GM21723 (cell line): ENCODE data around the gene APLP2.

Source experiments
- ATAC-seq: cut with Tn5 transposase; IDR thresholded peaks from one replicate; pipeline ENCODE4 v1.9.1; 2021; ENCODE audit warnings: mild to moderate bottlenecking, moderate library complexity; ENCODE audit not compliant: unreplicated experiment

Gene APLP2

DNA sequence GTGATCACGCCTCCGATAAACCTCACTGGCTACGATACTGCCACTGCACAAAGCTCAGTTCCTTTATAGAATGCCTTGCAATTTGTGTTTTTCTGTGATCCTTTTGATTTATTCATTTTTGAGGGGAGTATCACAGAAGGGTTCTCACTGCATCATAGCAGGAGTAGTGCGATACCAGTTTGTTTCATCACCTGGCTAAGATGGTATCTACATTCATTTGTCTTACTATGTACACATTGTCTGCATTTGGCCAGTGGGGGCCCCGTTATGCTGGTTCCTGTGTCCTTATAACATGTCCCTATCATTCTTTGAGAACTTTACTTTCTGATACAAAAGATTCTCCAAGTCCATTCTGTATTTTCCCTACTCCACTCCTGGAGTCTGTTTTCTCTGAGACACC, 44.6 kb downstream of the APLP2 start:
- ATAC-seq: no peak

- ATAC-seq: no peak
These were observed 45.0 kb downstream of the APLP2 start for GRCh38 chr11:130114726-130115125.

DNA sequence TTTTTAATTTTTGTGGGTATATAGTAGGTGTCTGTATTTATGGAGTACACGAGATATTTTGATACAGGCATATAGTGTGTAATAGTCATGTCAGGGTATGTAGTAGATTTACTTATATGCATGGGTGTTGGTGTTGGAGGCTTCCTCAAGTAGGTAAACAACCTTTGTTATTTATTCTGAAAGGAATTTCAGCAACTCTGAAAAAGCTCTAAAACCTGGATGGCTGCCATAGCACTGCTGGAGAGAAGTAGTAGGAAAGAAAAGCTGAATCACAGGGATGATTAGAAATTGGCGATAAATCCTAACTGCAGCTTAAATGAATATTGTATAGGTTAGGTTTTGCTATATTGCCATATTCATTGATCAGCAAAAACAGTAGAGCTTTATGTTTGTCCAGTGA, 45.5 kb downstream of the APLP2 start:
- ATAC-seq: no peak

DNA sequence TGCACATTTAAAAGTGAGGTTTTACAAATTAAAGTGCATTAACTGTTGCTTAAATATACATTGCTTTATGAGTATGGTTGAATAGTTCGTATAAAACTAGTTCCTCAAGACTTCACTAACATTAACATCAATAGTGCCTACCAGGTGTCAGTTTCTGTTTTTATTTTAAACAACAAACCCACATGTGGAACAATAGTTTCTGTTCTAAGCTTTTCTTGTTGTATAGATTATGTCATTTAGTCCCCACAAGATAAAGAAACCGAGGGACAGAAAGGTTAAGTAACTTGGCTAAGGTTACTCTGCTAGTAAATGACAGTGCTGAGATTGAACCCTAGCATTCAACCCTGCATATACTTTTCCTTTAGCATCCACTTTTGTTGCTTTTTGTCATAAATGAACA, 48.5 kb downstream of the APLP2 start:
- peak; percentile 92 for ATAC-seq

- peak; percentile 70 for ATAC-seq
These were observed 49.1 kb downstream of the APLP2 start for GRCh38 chr11:130118636-130119387.

- ATAC-seq: no peak
These were observed 50.4 kb downstream of the APLP2 start for GRCh38 chr11:130120045-130120444.

DNA sequence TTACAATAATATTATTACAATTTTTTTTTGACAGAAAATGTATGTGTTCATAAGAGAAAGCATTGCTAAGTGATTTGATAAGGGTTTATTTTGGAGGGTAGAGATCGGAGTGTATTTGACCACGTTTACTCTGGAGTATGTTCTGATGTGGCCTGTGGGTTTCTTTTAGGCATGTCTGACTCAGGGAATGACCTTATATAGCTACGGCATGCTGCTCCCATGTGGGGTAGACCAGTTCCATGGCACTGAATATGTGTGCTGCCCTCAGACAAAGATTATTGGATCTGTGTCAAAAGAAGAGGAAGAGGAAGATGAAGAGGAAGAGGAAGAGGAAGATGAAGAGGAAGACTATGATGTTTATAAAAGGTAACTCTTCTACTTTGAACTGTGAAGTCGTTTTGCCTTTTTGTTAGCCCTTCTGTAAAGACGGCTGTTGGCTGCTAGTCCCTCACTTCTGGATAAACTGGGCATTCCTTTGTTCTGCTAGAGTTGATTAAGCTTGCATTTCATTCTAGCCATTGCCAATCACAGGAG, 51.8 kb downstream of the APLP2 start:
- ATAC-seq: no peak

GRCh38 chr11:130122141-130122575, 52.5 kb downstream of the APLP2 start:
- no peak for ATAC-seq

- ATAC-seq: no peak
These were observed 53.8 kb downstream of the APLP2 start for GRCh38 chr11:130123414-130124040.

- ATAC-seq: no peak
These were observed 54.4 kb downstream of the APLP2 start for GRCh38 chr11:130124096-130124495.

DNA sequence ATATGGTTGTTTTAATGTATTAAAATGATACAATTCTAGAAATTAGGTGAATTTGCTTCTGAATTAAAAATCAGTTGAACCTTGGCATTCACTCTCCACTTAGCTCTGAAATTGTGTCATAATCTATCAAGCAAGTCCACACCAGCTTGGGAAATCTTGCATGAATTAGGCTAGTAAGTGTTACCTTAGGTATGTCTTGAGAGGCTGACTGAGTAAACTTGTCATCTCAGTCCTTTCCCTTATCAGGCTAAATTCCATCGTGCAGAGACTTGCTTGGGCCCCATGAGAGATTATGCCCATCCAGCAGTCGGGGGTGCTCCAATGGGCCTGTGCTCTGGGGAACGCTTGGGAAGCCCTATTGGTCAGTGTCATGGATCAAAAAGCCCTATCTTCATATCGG, 55.9 kb downstream of the APLP2 start:
- no peak for ATAC-seq

DNA sequence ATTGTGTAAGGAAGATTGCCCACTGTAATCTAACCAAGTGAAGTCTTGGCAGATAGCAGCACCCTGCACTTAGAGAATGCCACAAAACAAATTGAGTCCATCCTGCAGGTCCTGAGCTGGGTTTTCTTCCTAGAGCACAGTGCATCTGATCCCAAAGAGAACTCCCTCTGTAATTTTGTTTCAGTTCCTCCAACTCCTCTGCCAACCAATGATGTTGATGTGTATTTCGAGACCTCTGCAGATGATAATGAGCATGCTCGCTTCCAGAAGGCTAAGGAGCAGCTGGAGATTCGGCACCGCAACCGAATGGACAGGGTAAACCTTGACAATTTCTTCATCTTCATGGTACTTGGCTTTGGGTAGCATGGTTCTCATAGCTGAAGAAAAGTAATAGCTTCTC, 56.8 kb downstream of the APLP2 start:
- no peak for ATAC-seq

DNA sequence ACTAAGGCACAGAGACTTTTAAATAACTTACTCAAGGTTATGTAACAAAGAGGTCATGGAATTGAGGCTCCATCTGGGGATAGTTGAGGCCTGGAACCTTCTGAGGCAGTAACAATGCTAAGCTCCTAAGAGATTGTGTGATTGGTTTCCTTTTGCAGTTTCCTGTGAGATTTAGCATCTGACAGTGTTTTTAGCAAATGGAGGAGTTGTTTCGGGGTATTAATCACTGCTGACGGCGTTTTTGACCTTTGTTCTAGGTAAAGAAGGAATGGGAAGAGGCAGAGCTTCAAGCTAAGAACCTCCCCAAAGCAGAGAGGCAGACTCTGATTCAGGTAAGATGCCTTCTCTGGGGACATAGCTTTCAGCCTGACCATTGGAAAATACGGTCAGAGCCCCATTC, 57.8 kb downstream of the APLP2 start:
- no peak for ATAC-seq

GRCh38 chr11:130128626-130129025, 58.9 kb downstream of the APLP2 start:
- no peak for ATAC-seq

- ATAC-seq: no peak
These were observed 60.2 kb downstream of the APLP2 start for GRCh38 chr11:130129922-130130321.

DNA sequence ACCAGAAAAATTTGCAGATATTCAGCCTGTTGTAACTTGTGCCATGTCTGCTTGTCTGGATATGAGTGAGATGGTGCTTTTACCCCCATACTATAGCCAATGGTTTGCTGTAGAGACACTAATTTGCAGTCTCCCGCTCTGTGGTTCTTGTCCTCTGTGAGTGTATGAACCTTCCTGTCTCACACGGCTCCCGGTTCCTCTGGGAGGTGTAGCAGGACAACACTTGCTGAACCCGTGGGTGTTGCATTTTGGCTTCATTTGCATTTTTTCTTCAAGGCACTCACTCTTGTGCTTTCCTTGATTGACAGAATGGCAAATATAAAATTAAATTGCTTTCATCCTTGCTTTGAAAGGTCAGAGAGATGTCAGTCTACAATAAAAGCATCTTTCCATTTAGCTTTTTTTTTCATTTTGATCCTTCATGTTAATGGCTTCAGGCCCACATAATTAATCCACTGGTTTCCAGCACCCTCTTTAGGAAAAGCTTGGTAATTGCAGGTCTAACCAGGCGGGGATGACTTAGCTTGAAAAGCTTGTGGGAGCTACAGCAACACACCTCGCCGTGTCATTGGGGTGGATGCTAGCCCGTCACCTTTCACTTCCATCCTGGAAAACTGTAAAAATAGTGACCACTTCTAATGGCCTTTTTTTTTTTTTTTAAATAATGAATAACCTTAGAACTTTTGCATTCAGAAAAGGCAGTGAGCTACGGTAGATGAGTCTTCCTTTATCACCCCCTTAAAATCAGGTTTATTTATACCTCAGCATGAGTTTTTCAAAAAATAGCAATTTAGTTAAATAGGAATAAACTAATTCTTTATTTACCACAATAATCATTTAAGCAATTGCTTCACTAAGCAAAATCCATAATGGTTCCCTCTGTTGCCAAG, 62.5 kb downstream of the APLP2 start:
- ATAC-seq: peak; percentile 85

GRCh38 chr11:130133716-130134115, 64.0 kb downstream of the APLP2 start:
- ATAC-seq: no peak

DNA sequence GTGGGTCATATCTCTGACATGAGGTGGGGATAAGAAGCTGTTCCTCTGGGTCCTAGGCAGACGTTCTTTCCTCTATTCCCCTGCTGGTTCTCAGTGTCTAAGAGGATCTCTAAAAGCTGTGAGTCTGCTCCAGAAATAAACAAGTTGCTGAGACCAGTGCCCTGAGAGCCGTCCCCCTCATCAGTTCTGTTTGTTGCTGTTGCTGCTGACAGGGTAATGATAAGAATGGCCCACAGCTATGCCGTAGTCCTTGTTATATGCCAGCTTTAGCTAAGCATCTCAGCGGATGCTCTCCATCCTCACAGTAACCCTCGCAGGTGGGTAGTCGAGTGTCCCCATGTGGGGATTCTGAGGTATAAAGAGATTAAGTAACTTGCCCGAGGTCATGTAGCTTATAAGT, 66.4 kb downstream of the APLP2 start:
- no peak for ATAC-seq

DNA sequence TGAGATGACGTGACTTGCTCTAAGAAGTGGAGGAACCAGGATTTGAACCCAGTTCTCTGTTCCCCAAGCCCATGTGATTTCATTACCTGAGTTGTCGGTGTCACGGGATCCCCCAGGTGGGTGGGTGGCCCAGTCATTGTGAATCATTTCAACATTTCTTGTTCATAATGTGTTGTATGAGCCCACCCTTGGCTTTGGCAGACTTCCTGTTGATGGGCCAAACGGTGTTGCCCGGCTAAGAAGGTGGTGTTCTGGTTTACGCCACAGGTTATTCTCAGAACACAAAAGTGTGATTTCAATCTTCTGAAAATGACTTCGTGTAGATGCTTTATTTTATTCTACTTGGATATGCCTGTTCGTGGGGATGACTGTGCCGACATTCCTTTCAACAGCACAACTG, 68.3 kb downstream of the APLP2 start:
- ATAC-seq: no peak

GRCh38 chr11:130139401-130139800, 69.7 kb downstream of the APLP2 start:
- no peak for ATAC-seq

GRCh38 chr11:130141561-130142341, 72.1 kb downstream of the APLP2 start:
- ATAC-seq: no peak
